ENCODE measurements around the gene SV2B.

GRCh38 chr15:91307601-91308000 is 207.5 kb downstream of the SV2B start:
- TF ChIP-seq, protein P1, sequence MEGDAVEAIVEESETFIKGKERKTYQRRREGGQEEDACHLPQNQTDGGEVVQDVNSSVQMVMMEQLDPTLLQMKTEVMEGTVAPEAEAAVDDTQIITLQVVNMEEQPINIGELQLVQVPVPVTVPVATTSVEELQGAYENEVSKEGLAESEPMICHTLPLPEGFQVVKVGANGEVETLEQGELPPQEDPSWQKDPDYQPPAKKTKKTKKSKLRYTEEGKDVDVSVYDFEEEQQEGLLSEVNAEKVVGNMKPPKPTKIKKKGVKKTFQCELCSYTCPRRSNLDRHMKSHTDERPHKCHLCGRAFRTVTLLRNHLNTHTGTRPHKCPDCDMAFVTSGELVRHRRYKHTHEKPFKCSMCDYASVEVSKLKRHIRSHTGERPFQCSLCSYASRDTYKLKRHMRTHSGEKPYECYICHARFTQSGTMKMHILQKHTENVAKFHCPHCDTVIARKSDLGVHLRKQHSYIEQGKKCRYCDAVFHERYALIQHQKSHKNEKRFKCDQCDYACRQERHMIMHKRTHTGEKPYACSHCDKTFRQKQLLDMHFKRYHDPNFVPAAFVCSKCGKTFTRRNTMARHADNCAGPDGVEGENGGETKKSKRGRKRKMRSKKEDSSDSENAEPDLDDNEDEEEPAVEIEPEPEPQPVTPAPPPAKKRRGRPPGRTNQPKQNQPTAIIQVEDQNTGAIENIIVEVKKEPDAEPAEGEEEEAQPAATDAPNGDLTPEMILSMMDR (IDR thresholded peaks at IDR 0.05): no peak
- no peak for TF ChIP-seq POLR2A (IDR thresholded peaks at IDR 0.05)

Data from lower leg skin (tissue), 3 donors.